ENCODE results near the gene SHISA8.

- TF ChIP-seq, protein P1, sequence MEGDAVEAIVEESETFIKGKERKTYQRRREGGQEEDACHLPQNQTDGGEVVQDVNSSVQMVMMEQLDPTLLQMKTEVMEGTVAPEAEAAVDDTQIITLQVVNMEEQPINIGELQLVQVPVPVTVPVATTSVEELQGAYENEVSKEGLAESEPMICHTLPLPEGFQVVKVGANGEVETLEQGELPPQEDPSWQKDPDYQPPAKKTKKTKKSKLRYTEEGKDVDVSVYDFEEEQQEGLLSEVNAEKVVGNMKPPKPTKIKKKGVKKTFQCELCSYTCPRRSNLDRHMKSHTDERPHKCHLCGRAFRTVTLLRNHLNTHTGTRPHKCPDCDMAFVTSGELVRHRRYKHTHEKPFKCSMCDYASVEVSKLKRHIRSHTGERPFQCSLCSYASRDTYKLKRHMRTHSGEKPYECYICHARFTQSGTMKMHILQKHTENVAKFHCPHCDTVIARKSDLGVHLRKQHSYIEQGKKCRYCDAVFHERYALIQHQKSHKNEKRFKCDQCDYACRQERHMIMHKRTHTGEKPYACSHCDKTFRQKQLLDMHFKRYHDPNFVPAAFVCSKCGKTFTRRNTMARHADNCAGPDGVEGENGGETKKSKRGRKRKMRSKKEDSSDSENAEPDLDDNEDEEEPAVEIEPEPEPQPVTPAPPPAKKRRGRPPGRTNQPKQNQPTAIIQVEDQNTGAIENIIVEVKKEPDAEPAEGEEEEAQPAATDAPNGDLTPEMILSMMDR (IDR thresholded peaks at IDR 0.05; ENCODE audit: low read length), result no peak
- no peak for TF ChIP-seq EZH2 (IDR thresholded peaks at IDR 0.05; ENCODE audit: borderline replicate concordance, low read length)
Measured at GRCh38 chr22:41914611-41915034, 251 bp downstream of the SHISA8 start.

All from OCI-LY1 (cell line).